ENCODE measurements around the gene SMIM26.

DNA sequence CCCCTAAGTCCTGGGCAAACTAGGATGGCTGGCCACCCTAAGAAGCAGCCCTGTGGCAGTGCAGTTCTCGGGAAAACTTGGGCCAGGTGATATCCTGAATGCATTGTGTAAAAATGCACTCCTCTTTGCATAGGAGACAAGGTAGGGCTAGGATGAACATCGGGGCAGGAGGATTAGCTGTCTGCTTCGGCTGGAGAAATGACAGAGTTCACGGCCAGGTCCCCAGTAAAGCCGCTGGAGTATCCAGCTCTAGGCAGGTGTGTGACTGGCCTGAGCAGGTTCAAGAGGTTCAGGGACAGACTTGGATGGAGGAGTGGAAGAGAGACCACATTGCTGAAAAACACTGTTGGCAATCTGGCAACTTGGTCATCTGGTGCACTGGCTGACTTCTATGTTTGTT is 47.0 kb downstream of the SMIM26 start:
- TF ChIP-seq, protein P1, sequence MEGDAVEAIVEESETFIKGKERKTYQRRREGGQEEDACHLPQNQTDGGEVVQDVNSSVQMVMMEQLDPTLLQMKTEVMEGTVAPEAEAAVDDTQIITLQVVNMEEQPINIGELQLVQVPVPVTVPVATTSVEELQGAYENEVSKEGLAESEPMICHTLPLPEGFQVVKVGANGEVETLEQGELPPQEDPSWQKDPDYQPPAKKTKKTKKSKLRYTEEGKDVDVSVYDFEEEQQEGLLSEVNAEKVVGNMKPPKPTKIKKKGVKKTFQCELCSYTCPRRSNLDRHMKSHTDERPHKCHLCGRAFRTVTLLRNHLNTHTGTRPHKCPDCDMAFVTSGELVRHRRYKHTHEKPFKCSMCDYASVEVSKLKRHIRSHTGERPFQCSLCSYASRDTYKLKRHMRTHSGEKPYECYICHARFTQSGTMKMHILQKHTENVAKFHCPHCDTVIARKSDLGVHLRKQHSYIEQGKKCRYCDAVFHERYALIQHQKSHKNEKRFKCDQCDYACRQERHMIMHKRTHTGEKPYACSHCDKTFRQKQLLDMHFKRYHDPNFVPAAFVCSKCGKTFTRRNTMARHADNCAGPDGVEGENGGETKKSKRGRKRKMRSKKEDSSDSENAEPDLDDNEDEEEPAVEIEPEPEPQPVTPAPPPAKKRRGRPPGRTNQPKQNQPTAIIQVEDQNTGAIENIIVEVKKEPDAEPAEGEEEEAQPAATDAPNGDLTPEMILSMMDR (IDR thresholded peaks at IDR 0.05; ENCODE audit: low read depth, low read length, poor library complexity, severe bottlenecking): no peak
- no peak for TF ChIP-seq EZH2phosphoT487 (IDR thresholded peaks at IDR 0.05; ENCODE audit: borderline replicate concordance, low read length)

All from DOHH2 (cell line).